Neural progenitor cell (in vitro differentiated cells): ENCODE results near the gene PSD2. TPM values are rescaled to one million over a fixed set of nuclear protein-coding genes. Genes with fewer than 3 reads are reported as not detected.

ENCODE experiments used
- DNase-seq: peaks from one replicate; pipeline ENCODE4 v3.0.0-alpha.2; 2016; ENCODE audit warnings: low spot score
- H2AFZ ChIP-seq: fragments of 200-600 bp; sonication (generic); replicated peaks from 2 replicates; pipeline ENCODE4 v1.6.1; 2016; ENCODE audit warnings: antibody characterized with exemption
- H3F3A ChIP-seq: fragments of 200-600 bp; sonication (generic); 2 replicates; pipeline ENCODE4 v1.6.1; 2016; ENCODE audit warnings: antibody characterized with exemption, low read depth
- H3K27ac ChIP-seq: fragments of 200-600 bp; sonication (generic); 2 replicates; pipeline ENCODE4 v1.5.1; 2016; ENCODE audit warnings: mild to moderate bottlenecking
- H3K27me3 ChIP-seq: fragments of 200-600 bp; sonication (generic); 2 replicates; pipeline ENCODE4 v1.6.1; 2016; ENCODE audit warnings: mild to moderate bottlenecking, moderate library complexity
- H3K36me3 ChIP-seq: fragments of 200-600 bp; sonication (generic); 2 replicates; pipeline ENCODE4 v1.5.1; 2016
- H3K4me1 ChIP-seq: fragments of 200-600 bp; sonication (generic); 2 replicates; pipeline ENCODE4 v1.6.1; 2016; ENCODE audit warnings: mixed run types
- H3K4me2 ChIP-seq: fragments of 200-600 bp; sonication (generic); 2 replicates; pipeline ENCODE4 v1.6.1; 2016
- H3K4me3 ChIP-seq: fragments of 200-600 bp; sonication (generic); 2 replicates; pipeline ENCODE4 v1.5.1; 2016
- H3K79me2 ChIP-seq: fragments of 200-600 bp; sonication (generic); 2 replicates; pipeline ENCODE4 v1.6.1; 2016; ENCODE audit warnings: low read depth
- H3K9ac ChIP-seq: fragments of 200-600 bp; sonication (generic); 2 replicates; pipeline ENCODE4 v1.6.1; 2016
- H3K9me3 ChIP-seq: fragments of 200-600 bp; sonication (generic); 2 replicates; pipeline ENCODE4 v1.5.1; 2016; ENCODE audit warnings: low read depth
- H4K20me1 ChIP-seq: fragments of 200-600 bp; sonication (generic); 2 replicates; pipeline ENCODE4 v1.6.1; 2016; ENCODE audit warnings: low read depth
- H3K27ac Mint-ChIP-seq: 3 replicates; pipeline ENCODE4 v1.8.0; 2021; ENCODE audit warnings: mixed read lengths
- H3K27me3 Mint-ChIP-seq: 2 replicates; pipeline ENCODE4 v1.8.0; 2022; ENCODE audit warnings: low read depth, mild to moderate bottlenecking, inconsistent platforms, moderate library complexity, mixed read lengths; ENCODE audit not compliant: insufficient read depth
- H3K36me3 Mint-ChIP-seq: 3 replicates; pipeline ENCODE4 v1.8.0; 2021; ENCODE audit warnings: mixed read lengths
- H3K4me1 Mint-ChIP-seq: 3 replicates; pipeline ENCODE4 v1.8.0; 2021; ENCODE audit warnings: mixed read lengths
- H3K4me3 Mint-ChIP-seq: 3 replicates; pipeline ENCODE4 v1.8.0; 2021; ENCODE audit warnings: mild to moderate bottlenecking, moderate library complexity, mixed read lengths
- H3K9me3 Mint-ChIP-seq: 3 replicates; pipeline ENCODE4 v1.8.0; 2020; ENCODE audit warnings: mixed read lengths
- CTCF ChIP-seq: fragments of 200-600 bp; sonication (generic); IDR thresholded peaks from 2 replicates; pipeline ENCODE4 v1.5.1; 2017; ENCODE audit warnings: antibody characterized with exemption, mild to moderate bottlenecking
- EZH2 ChIP-seq: fragments of 200-600 bp; sonication (generic); IDR thresholded peaks from 2 replicates; pipeline ENCODE4 v1.6.1; 2017; ENCODE audit warnings: antibody characterized with exemption, mild to moderate bottlenecking, moderate library complexity
- EZH2phosphoT487 ChIP-seq: fragments of 200-600 bp; sonication (generic); IDR thresholded peaks from 2 replicates; pipeline ENCODE4 v1.6.1; 2017; ENCODE audit warnings: antibody characterized with exemption
- total RNA-seq: library from RNA; depleted of rRNA; stranded (reverse); fragments of >200 nt; gene quantifications from 2 replicates; pipeline ENCODE4 v1.2.3, GENCODE V29; 2015; ENCODE audit warnings: low replicate concordance

The PSD2 gene
- total RNA-seq, 1 donor from 2014 or later = 0.09 TPM

GRCh38 chr5:139772927-139773690 is 22.5 kb upstream of the PSD2 start:
- Histone ChIP-seq H3K79me2 (no peaks in the 10 kb centered on the region), H3K27ac (no peak overlapping the region), H4K20me1 (no peaks in the 10 kb centered on the region), H3K9me3 (no peaks in the 10 kb centered on the region), H3K36me3 (no peaks in the 10 kb centered on the region), H2AFZ (no peak overlapping the region), H3K4me2 (no peak overlapping the region), H3F3A (no peaks in the 10 kb centered on the region), H3K9ac (no peak overlapping the region), H3K4me1 (peaks cover 3% of the 10 kb centered on the region), H3K4me3 (no peak overlapping the region), H3K27me3 (peaks cover 16% of the 10 kb centered on the region)
- no peak for DNase-seq
- Mint-ChIP-seq H3K27ac (no peak overlapping the region), H3K4me1 (peaks cover 27% of the 10 kb centered on the region), H3K4me3 (no peak overlapping the region), H3K36me3 (no peaks in the 10 kb centered on the region), H3K27me3 (peaks cover 6% of the 10 kb centered on the region), H3K9me3 (no peaks in the 10 kb centered on the region)
- TF ChIP-seq CTCF (no peak), EZH2phosphoT487 (no peak), EZH2 (no peak)

GRCh38 chr5:139774980-139775661 is 20.5 kb upstream of the PSD2 start:
- TF ChIP-seq EZH2 (no peak), EZH2phosphoT487 (no peak), CTCF (peak; percentile 85)
- Histone ChIP-seq H3K9me3 (no peaks in the 10 kb centered on the region), H3K9ac (no peak overlapping the region), H3K27me3 (peaks cover 33% of the 10 kb centered on the region), H3K4me1 (peaks cover 3% of the 10 kb centered on the region), H3K4me3 (no peak overlapping the region), H3F3A (no peaks in the 10 kb centered on the region), H3K4me2 (peak overlapping the region; percentile 27), H3K27ac (no peak overlapping the region), H3K36me3 (no peaks in the 10 kb centered on the region), H2AFZ (no peak overlapping the region), H4K20me1 (no peaks in the 10 kb centered on the region), H3K79me2 (no peaks in the 10 kb centered on the region)
- Mint-ChIP-seq H3K4me3 (no peak overlapping the region), H3K27me3 (peaks cover 6% of the 10 kb centered on the region), H3K9me3 (no peaks in the 10 kb centered on the region), H3K27ac (no peak overlapping the region), H3K4me1 (peaks cover 22% of the 10 kb centered on the region), H3K36me3 (no peaks in the 10 kb centered on the region)
- DNase-seq = peak; percentile 89

- no peak for TF ChIP-seq CTCF
- TF ChIP-seq EZH2phosphoT487 = no peak
- no peak for TF ChIP-seq EZH2
- H3K4me1 ChIP-seq = peaks cover 3% of the 10 kb centered on the region
- peak overlapping the region; percentile 33 for H3K4me3 Mint-ChIP-seq
- H3K27ac Mint-ChIP-seq = no peak overlapping the region
- H2AFZ ChIP-seq = no peak overlapping the region
- H3K27ac ChIP-seq = no peak overlapping the region
- DNase-seq = no peak
- H3K36me3 ChIP-seq = no peaks in the 10 kb centered on the region
- peaks cover 39% of the 10 kb centered on the region for H3K27me3 ChIP-seq
- H3K36me3 Mint-ChIP-seq = no peaks in the 10 kb centered on the region
- no peak overlapping the region for H3K4me3 ChIP-seq
- H3K79me2 ChIP-seq = no peaks in the 10 kb centered on the region
- H3K9me3 ChIP-seq = no peaks in the 10 kb centered on the region
- H4K20me1 ChIP-seq = no peaks in the 10 kb centered on the region
- peaks cover 22% of the 10 kb centered on the region for H3K4me1 Mint-ChIP-seq
- peaks cover 6% of the 10 kb centered on the region for H3K27me3 Mint-ChIP-seq
- no peak overlapping the region for H3K9ac ChIP-seq
- no peak overlapping the region for H3K4me2 ChIP-seq
- no peaks in the 10 kb centered on the region for H3F3A ChIP-seq
- H3K9me3 Mint-ChIP-seq = no peaks in the 10 kb centered on the region
These were observed 19.7 kb upstream of the PSD2 start for GRCh38 chr5:139775872-139776271.
